OCI-LY7 (cell line): ENCODE measurements around the gene MUC22.

Source experiments
- CTCF ChIP-seq: fragments of 200-600 bp; sonication (generic); conservative IDR thresholded peaks from 2 replicates; pipeline ENCODE4 v1.5.1; 2014; ENCODE audit warnings: mild to moderate bottlenecking, antibody characterized with exemption, low read length, moderate library complexity, mixed read lengths
- EZH2phosphoT487 ChIP-seq: fragments of 200-600 bp; sonication (generic); IDR thresholded peaks from 2 replicates; pipeline ENCODE4 v1.6.1; 2018; ENCODE audit warnings: low read depth, borderline replicate concordance, mild to moderate bottlenecking, mixed run types, antibody characterized with exemption, low read length, moderate library complexity, mixed read lengths

GRCh38 chr6:31063906-31064435 lies 53.7 kb downstream of the MUC22 start:
- no peak for TF ChIP-seq CTCF
- TF ChIP-seq EZH2phosphoT487 = no peak
